AG08395 (cell line): ENCODE results near the gene HOXD13.
A peak's percentile ranks its signal among the peaks of the same experiment; 100 is the strongest.

Experiments used
- DNase-seq: peaks from one replicate; pipeline ENCODE4 v3.0.0; 2012; ENCODE audit warnings: mixed read lengths, low spot score

HOXD13 gene

DNA sequence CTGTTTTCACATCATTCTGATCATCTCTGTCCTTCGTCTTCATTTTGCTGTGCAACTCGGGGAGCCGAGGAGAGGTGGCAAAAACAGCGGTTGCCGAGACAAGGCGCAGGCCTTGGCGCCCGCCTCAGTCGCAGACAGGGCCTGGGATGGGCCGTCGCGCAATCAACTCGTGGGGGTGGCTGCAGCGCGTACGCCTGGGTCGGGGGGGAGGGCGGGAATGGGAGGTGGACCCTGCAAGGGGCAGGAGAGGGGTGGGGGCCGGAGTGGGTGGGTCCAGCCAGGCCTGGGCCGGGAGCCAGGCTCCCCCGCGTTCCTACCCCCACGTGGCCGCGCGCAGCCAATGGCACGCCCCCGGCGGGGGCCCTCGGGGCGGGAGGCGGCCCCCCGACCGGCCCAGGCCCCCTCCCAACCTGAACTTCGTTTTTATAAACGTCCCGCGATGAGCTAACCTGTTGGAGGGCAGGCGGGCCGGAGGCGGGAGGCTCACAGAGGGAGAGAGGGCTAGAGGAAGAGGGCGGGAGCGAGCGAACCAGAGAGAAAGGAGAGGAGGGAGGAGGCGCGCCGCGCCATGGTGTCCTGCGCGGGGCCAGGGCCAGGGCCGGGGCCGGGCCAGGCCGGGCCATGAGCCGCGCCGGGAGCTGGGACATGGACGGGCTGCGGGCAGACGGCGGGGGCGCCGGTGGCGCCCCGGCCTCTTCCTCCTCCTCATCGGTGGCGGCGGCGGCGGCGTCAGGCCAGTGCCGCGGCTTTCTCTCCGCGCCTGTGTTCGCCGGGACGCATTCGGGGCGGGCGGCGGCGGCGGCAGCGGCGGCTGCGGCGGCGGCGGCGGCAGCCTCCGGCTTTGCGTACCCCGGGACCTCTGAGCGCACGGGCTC, at the start of gene HOXD13:
TSS of gene HOXD13 (plus strand) at position 452 of the 875 bp plus-strand sequence. CDS start at position 622, 170 bp downstream.
- no peak for DNase-seq

DNA sequence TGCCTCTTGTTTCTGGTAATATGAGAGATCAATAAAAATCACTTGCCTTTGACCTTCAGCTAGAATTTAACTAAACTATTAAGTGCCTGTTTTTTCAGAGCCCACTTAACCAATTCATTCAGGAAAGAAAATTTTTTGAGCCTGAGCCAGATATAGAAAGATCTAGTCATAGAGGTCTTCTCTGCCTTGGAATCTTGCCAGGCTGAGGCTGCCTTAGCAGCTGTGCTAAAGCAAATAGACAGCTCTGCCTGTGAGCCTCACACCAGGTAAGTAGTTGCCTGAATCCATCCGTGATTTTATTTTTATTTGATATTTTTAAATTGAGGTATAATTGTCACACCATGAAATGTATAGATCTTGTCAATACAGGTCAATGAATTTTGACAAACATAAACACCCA, 36.1 kb upstream of the HOXD13 start:
- no peak for DNase-seq

- no peak for DNase-seq
These were observed 28.6 kb upstream of the HOXD13 start for GRCh38 chr2:176063958-176064357.

- no peak for DNase-seq
These were observed 25.6 kb upstream of the HOXD13 start for GRCh38 chr2:176066645-176067588.

- DNase-seq, result no peak
These were observed 24.7 kb upstream of the HOXD13 start for GRCh38 chr2:176067589-176068418.

GRCh38 chr2:176068419-176068832, 24.1 kb upstream of the HOXD13 start:
- DNase-seq, result no peak

DNA sequence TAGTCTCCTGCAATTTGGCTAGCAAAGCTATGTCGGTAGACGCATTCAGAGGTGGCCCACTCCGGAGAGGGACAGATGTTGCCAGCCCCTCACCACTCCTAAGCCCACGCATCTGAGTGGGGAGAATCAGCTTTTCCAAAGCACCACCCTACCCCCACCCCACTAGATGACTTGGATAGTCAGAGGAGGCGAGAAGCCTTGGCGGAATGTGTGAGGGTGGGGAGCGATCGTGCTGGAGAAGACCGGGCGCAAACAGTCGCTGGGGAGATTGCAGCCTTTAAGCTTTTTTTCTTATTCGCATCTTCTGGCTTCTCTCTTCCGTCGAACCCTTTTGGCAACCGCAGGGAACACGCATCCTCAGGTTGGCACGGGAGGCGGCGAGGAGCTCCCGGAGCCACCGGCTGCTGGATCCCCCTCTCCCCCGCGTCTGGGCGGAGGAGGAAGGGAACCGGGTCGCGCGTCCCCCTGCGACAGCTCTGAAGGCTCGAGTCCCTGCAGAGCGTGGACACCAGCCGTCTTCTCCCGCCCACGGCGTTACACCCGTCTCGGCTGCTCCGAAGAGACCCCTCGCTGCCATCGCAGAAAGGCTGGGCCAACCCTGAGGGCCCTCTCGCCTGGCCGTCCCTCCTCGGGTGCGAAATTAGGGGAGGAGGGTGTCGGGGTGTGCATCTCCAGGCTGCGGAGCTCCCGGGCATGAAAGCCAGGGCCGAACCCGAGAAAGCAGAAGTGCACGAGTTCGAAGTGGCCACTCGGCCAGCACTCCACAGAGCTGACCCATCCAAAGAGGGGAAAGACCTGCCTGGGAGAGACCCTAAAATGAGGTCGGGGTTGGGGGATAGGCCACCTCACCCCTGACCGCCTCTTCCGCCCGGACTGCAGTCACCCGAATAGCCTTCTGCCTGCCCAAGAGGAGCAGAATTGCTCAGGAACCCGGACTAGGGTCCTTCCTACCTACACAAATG, 20.9 kb upstream of the HOXD13 start:
- no peak for DNase-seq

GRCh38 chr2:176072292-176072669, 20.2 kb upstream of the HOXD13 start:
- no peak for DNase-seq

DNA sequence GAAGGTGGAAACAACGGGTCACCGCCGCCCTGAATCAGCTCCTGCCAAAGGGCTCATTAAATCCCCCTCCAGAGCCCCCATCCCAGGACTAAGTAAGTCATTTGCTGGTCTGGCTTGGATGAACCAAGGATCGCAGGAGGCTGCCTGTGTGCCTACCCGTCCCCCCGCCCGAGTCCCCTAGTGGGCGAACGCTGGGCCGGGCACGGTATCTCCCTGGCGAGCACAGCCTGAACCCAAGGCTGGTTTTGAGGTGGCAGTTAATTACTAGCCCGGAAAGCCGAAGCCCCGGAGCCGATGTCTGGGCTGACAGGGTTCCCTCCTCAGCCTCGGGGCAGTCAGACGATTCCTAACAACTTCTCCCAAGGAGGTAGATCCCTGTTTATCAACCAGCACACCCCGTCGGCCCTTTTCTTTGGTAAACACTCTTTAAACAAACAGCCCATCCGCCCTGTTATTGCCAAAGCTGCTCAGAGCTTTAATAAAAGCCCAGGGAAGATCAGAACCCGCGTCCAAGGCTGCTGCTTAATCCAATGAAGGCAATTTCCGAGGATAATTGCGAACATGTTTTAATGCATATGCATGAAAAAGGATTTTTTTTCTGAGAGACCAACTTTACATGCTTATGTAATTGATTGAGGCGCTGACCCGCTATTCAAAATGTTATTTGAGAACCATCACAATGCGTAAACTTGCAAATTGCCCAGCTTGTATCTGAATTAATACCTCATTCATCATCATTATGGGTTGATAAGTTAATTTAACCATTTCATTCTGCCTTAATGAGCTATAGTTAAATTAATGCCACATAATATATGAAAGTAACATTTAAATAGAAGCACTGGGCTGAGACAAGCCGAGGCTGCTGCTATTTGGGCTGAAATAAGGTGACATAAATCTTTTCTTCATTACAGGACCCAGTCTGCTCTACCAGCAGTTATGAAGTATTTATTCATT, 19.3 kb upstream of the HOXD13 start:
- no peak for DNase-seq

DNA sequence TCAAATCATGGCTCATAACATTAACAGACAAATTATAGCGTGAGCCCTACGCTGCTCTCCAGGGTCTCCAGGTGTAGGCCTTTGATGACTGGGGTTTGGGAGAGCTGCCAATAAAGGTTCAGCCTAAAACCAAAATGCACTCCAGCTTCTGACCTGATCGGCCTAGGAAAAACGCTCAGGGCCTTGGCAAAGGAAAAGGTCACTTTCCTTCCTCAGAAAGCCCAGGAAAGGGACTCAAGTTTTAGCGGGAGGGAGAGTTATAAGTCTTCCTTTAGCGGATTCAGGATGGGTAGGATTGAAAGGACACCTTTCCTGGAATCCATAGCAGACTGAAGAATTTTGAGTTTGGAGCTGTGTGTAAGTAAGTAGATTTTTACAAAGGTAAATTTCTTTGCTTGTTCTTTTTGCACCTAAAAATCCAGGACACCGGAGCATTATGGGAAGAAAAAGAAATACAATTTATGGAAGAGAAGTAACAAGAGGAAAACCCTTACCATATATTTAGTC, 17.5 kb upstream of the HOXD13 start:
- no peak for DNase-seq

DNA sequence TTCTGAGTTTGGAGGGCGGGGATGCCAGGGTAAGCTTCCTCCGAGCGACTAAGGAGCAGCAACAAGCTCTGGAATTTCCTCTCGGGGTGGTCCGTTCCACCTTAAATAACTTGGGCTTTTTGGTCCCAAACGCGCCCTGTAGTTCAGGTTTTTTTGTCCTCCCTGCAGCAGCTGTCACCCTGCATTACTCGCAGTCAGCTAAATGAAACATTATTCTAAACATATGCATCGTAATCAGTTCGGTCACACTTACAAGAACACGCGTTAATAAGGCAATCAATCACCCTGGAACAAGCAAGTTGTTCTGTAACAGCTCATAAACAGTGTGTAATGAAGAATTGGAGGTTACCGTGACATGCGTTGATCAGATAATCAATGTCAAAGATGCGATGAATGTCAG, 17.0 kb upstream of the HOXD13 start:
- DNase-seq, result no peak

GRCh38 chr2:176076063-176076462, 16.5 kb upstream of the HOXD13 start:
- no peak for DNase-seq

- no peak for DNase-seq
These were observed 15.7 kb upstream of the HOXD13 start for GRCh38 chr2:176076796-176077195.

DNA sequence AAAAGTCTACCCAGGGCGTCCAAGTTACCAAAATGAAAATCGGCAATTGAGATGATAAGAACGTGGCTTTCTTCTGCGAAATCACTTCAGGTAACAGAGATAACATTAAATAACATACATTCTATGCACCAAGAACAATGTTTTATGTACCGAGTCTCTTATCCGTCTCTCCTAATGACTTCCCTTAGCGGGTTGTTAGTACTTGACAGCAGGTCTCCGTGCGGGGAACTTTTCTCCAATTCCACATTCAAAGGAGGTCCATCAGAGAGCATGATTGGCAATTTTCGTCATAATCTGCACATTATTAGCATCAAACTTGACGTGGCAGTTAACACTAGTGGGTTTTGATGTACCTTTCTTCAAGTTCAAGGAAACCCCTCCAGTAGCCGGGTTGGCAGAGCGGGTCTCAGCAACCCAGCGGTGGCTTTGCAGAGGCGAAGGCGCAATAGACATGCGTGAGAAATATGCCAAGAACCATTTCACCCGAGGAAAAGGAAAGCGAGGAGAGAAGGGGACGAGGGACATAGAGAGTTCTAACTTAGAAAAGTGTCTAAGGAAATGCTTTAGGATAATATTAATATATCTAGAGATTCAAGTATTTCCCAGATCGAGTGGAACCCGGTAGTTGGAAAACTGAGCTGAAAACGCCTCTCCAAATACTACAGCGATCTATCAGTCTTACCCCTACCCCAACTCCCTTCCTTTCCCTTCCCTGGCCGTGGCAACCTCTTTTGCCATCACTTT, 13.8 kb upstream of the HOXD13 start:
- no peak for DNase-seq

DNA sequence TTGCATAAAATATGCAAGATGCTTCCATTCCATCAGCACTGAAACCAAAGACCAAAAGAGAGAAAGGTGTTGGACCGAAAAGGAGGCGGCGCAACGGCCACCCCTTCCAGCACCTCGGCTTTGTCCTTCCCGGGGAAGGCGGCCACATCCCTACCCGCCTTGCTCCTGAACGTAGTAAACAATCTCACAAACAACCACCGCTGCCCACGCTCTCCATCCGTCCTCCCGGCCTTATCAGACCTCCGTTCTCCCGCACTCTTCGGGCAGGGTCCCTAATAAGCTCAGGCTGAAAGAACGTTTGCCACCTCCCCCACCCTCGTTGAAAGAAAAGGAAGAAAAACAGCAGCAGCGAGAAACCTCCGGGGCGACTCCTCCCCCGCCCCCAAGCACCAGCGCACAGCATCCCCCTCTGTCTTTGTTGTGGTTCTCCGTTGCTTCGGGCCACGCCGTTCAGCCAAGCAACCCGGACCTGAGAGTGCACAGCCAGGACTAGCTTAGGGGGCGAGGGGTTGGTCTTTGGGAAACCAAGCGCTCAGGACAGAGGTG, 13.2 kb upstream of the HOXD13 start:
- DNase-seq, result no peak

DNA sequence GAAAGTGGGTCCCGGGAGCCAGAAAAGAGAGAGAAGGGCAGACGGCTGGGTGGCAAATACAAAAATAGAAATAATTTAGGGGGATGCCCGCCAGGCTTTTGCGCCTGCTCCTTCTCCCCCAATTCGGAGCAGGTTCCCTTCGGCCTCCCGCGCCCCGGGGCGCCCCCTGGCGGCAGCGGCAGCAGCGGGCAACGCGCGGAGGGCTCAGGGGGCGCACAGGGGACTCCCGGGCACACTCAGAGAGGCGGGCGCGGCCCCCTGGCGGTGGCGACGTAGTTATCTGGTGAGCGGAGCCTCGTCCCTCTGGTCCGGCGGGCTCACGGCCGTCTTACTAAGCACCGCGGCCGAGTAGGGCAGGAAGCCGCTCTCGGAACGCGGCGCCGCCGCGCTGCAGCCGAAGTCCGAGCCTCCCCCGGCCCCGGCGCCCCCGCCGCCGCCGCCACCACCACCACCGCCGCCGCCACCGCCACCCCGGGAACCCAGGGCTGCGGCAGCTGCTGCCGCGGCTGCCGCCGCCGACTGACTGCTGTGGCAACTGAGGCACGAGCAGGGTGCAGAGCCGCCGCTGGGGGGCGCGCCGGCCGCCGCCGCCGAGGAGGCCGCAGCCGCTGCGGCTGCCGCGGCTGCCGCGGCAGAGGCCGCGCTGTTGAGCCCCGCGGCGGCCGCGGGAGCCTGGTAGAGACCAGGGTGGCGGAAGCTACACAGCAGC, 12.5 kb upstream of the HOXD13 start:
- DNase-seq, result peak; percentile 58

GRCh38 chr2:176080540-176081375, 11.8 kb upstream of the HOXD13 start:
- no peak for DNase-seq
